Endometrial microvascular endothelial cells (primary cell): ENCODE results near the gene DIP2C. TPM values are rescaled to one million over a fixed set of nuclear protein-coding genes. Genes with fewer than 3 reads are reported as not detected.
"Not testable (repeated sequence)": the region's sequence is repeated elsewhere in the genome, so short reads cannot be mapped to it uniquely, and the experiment has no call there.

ENCODE experiments used
- in situ Hi-C: cut with HindIII; loops from 2 replicates; pipeline ENCODE4 v1.10.0; 2017; ENCODE audit warnings: low sequenced_read_pairs, low pct_unique_long_range_greater_than_20kb; ENCODE audit errors: inconsistent ontology term
- total RNA-seq: library from RNA; depleted of rRNA; stranded (reverse); fragments of >200 nt; gene quantifications from one replicate; pipeline ENCODE4 v1.2.3, GENCODE V29; 2015; ENCODE audit errors: inconsistent ontology term

The DIP2C gene
- total RNA-seq, 1 donor from 2014 or later, result 3.2 TPM

DNA sequence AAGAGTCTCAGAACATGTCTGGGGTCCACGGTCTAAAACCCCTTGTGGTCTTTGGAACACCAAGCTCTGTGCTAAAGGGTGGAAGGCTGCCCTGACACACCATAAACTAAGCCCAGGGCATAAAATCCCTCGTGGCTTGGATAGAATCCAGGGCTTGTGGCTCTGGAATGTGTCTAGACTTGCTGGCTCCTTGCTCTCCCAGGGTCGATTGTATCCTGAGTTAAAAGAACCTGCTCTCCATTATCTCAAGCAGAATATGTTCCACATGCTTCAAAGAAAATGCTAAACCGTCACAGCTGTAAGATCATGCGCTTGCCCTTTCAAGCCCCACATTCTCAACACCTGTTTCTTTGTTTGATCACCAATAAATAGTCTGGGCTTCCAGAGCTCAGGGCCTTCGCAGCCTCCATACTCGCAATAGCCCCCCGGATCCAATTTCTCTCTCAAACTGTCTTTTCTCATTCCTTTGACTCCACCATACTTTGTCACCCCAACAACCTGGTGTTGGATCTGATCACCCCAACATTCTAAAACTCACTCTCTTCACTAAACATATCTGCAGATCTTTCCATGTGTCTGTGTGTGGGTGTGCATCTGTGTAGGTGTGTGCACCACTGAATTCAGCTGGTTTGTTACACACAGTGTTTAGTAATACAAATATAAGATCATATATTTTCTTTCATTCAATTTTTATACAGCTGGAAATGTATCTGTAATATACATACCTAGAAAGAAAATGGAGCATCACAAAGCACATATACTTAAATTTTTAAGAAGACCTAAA is 315.8 kb downstream of the DIP2C start:
- in situ Hi-C loops, result no loop called here

GRCh38 chr10:373015-373414 is 316.5 kb downstream of the DIP2C start:
- in situ Hi-C loops, result no loop called here

- in situ Hi-C loops, result no loop called here
These were observed 316.9 kb downstream of the DIP2C start for GRCh38 chr10:372566-372965.

- in situ Hi-C loops, result no loop called here
These were observed 318.0 kb downstream of the DIP2C start for GRCh38 chr10:371515-371914.

GRCh38 chr10:370449-370825 is 319.0 kb downstream of the DIP2C start:
- in situ Hi-C loops, result no loop called here

DNA sequence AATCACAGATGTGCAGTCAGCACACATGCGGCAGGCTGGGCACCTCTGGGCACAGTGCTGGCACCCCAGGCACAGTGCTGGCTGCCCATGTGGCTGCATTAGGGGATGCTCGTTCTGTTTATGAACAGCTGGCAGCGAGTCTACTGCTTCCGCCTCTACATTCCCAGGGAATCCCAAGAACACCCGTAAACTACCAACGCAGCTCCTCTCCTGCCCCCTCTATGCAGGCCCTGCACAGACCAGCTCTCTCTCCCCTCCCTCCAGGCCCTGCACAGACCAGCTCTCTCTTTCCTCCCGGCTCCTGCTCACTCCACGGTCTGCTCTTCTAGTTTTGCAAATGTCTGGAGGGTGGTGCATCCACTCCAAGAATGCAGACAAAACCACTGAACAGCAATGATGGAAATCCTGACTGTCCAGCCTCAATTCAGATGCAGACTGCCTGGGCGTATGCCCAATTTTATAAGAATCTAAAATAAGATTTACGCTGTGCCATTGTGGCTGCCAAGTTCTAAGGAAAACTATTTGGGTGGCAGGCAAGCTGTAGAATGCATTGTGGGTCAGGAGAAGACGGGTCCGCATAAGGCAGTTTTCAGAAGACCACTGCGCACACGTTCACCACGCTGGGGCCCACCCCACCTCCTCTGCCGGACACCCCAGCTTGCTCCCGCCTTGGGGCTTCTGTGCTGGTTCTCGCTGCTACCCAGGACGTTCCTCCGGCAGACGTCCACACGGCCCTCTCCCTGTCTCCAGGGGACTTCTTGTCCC is 319.6 kb downstream of the DIP2C start:
- in situ Hi-C loops, result no loop called here

GRCh38 chr10:369221-369683 is 320.2 kb downstream of the DIP2C start:
- in situ Hi-C loops, result no loop called here

DNA sequence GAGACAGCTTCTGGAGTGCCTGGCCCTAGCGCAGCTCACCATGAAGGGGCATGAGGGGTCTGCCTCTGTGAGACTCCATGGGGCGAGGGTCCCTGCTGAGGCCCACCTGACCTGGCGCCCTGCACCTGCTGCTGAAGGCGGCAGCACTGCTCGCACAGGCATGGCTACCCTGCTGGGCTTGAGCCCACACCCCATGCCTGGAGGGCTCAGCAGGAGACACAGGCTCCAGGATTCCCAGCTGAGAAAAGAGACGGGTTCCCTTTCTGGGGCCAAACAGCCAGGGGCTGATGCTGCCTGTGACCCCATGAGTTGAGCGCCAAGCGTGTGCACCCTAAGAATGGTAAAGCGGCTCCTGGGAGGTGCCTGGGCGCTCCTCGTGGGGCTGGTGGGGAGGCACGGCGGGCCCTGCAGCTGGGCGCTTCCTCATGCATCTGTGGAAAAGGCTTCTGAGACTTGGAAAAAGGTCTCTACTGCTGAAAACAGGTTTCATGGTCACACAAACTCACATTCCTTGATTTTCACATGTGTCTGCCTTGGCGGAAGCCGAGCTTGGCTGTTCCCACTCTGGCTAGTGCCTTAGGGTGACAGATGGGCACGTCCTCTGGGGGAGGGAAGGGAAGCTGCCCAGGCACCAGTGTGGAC is 320.8 kb downstream of the DIP2C start:
- in situ Hi-C loops, result no loop called here

- in situ Hi-C loops, result not testable (repeated sequence)
These were observed 321.4 kb downstream of the DIP2C start for GRCh38 chr10:368107-368506.

GRCh38 chr10:367636-368035 is 321.8 kb downstream of the DIP2C start:
- in situ Hi-C loops, result no loop called here

DNA sequence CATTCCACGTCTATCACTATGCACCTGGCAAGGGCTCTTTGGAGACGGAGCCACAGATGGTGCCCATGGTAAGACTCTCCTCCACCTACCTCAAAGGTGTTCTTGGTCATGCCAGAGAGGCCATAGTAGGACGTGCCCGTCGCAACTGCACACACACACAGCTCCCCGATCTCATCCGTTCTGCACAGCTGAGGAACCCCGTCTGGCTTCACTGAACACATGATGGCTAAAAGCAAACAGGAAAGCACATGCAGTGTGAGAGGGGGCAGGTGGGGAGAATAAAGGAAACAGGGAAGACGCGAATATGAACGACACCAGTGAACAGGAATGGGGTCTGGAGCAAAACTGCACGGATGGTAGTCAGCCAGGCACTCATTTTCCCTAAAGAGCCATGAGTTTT is 323.3 kb downstream of the DIP2C start:
- in situ Hi-C loops, result no loop called here

- in situ Hi-C loops, result no loop called here
These were observed 325.1 kb downstream of the DIP2C start for GRCh38 chr10:364267-364775.

DNA sequence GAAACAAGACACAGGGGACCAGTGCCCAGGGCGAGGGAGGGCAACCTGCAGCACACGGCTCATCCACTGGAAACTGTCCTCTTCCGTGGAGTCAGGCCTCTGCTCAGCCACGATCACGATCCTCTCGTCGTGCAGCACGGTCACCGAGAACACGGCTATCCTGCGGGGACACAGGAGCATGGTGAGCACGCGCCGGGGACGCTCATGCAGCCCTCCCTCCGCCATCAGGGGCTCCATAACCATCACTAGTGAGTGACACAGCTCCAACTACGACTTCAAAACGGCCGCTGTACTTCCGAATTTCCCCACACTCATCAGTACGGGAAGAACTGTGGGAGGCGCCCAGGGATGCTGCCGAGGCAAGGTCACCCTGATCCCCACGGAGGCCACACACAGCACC is 326.3 kb downstream of the DIP2C start:
- in situ Hi-C loops, result no loop called here

GRCh38 chr10:361203-362081 is 328.0 kb downstream of the DIP2C start:
- in situ Hi-C loops, result no loop called here

- in situ Hi-C loops, result no loop called here
These were observed 328.8 kb downstream of the DIP2C start for GRCh38 chr10:360653-361052.

- in situ Hi-C loops, result no loop called here
These were observed 329.7 kb downstream of the DIP2C start for GRCh38 chr10:359762-360161.

- in situ Hi-C loops, result no loop called here
These were observed 330.4 kb downstream of the DIP2C start for GRCh38 chr10:359093-359492.

DNA sequence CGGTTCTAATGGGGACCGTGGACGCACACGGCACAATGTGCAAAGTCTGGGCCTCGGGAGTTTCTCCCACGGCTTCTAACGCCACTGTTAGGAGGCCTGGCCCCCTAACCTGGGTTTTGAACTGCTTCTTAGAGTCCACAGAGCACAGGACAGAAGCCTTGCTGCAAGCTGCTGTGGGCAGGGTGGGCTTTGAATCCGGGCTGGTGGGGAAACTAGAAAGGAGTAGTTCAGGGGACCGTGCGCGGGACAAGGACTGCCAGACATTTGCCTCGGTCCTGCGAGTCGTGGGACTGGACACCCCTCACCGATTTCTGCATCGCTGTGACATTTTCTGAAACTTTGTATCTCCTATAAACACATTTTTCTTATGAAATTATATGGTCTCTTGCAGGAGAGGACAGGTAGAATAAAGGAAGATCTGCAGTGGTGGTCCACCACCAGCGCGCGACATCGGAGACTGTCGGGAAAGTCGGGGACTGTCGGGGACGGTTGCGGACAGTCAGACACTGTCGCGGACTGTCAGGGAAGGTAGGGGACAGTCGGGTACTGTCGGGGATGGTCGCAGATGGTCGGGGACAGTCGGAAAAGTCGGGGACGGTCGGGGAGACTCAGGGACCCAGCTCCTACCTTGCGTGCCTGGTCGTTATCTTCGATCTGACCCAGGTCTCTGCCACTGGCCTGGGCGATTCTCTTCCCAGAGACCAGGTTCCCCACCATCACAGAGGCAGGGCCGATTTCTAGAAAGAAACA is 332.1 kb downstream of the DIP2C start:
- in situ Hi-C loops, result no loop called here
